HT-29 (cell line): ENCODE data around the gene GAB3. TPM values are rescaled to one million over a fixed set of nuclear protein-coding genes. Genes with fewer than 3 reads are reported as not detected.

Source experiments
- DNase-seq: peaks from one replicate; pipeline ENCODE4 v3.0.0-alpha.2; 2015; ENCODE audit warnings: low spot score
- total RNA-seq: library from RNA; depleted of rRNA; stranded (reverse); fragments of >200 nt; shearing (Covaris generic); gene quantifications from 2 replicates; pipeline ENCODE4 v1.2.3, GENCODE V29; 2014; rRNA removed

GAB3 gene
- total RNA-seq = 0.08 TPM in 1 of 2 replicates, not detected in the other

GRCh38 chrX:154750301-154751202 is at the start of gene GAB3:
Gene GAB3 (minus strand): TSS chrX:154751077. CDS start chrX:154751025, 52 bp downstream.
- DNase-seq = no peak

GRCh38 chrX:154799556-154800348 is 48.9 kb upstream of the GAB3 start:
- peak; percentile 86 for DNase-seq

- DNase-seq = no peak
Measured at GRCh38 chrX:154797006-154797405, 46.1 kb upstream of the GAB3 start.

GRCh38 chrX:154795016-154795415 is 44.1 kb upstream of the GAB3 start:
- DNase-seq = no peak

GRCh38 chrX:154793084-154793795 is 42.4 kb upstream of the GAB3 start:
- no peak for DNase-seq

- DNase-seq = no peak
Measured at GRCh38 chrX:154791939-154792338, 41.1 kb upstream of the GAB3 start.

GRCh38 chrX:154791467-154791866 is 40.6 kb upstream of the GAB3 start:
- no peak for DNase-seq

GRCh38 chrX:154785716-154786115 is 34.8 kb upstream of the GAB3 start:
- no peak for DNase-seq

GRCh38 chrX:154784149-154784995 is 33.5 kb upstream of the GAB3 start:
- DNase-seq = no peak

- DNase-seq = no peak
Measured at GRCh38 chrX:154780968-154781367, 30.1 kb upstream of the GAB3 start.

GRCh38 chrX:154779261-154779660 is 28.4 kb upstream of the GAB3 start:
- no peak for DNase-seq

GRCh38 chrX:154776753-154777152 is 25.9 kb upstream of the GAB3 start:
- no peak for DNase-seq

GRCh38 chrX:154775419-154776349 is 24.8 kb upstream of the GAB3 start:
- DNase-seq = peak; percentile 31

GRCh38 chrX:154774622-154775021 is 23.7 kb upstream of the GAB3 start:
- DNase-seq = no peak

GRCh38 chrX:154762537-154763296 is 11.8 kb upstream of the GAB3 start, which contains the start of gene DKC1:
Gene DKC1 (plus strand): TSS chrX:154762864. CDS start chrX:154762966, 102 bp downstream.
- DNase-seq = peak; percentile 99

GRCh38 chrX:154761977-154762536 is 11.2 kb upstream of the GAB3 start:
- DNase-seq = no peak

GRCh38 chrX:154758696-154759095 is 7.8 kb upstream of the GAB3 start:
- no peak for DNase-seq

- DNase-seq = no peak
Measured at GRCh38 chrX:154751669-154752271, 893 bp upstream of the GAB3 start.
